IMR-90 (cell line): ENCODE data around the gene ATP6V1G1. TPM values are rescaled to one million over a fixed set of nuclear protein-coding genes. Genes with fewer than 3 reads are reported as not detected.

ENCODE experiments used
- ATAC-seq: fragments of 200-7000 bp; cut with Tn5 transposase; 2 replicates; pipeline ENCODE4 v1.9.1; 2020; ENCODE audit warnings: low read depth, mild to moderate bottlenecking, moderate library complexity
- BruUV-seq: library from RNA; stranded (reverse); fragments of 400-500 nt; replicated peaks from 2 replicates; lab custom pipeline; 2021; lab: Mats Ljungman, UMichigan
- CTCF ChIA-PET: fragments of 300-600 bp; formaldehyde crosslinking; extraction: SDS; loops from one replicate; lab custom pipeline; 2021; ENCODE audit warnings: antibody characterized with exemption; lab: Yijun Ruan, JAX
- POLR2A ChIA-PET: fragments of 300-600 bp; sonication (Branson Sonifier 250); formaldehyde crosslinking; loops from one replicate; lab custom pipeline; 2022; ENCODE audit warnings: antibody characterized with exemption; ENCODE audit not compliant: unreplicated experiment; lab: Charles Lee
- DNase-seq: peaks from one replicate; pipeline ENCODE4 v3.0.0; 2013
- H2AFZ ChIP-seq: replicated peaks from 2 replicates; pipeline ENCODE3; 2013; ENCODE audit warnings: low read length, mild to moderate bottlenecking; ENCODE audit not compliant: poor library complexity
- H2AK5ac ChIP-seq: 2 replicates; pipeline ENCODE4 v1.6.1; 2013; ENCODE audit warnings: low read depth, low read length, inconsistent platforms
- H2AK9ac ChIP-seq: replicated peaks from 2 replicates; pipeline ENCODE3; 2013; ENCODE audit warnings: mild to moderate bottlenecking, low read depth, low read length, moderate library complexity; ENCODE audit not compliant: poor library complexity
- H2BK120ac ChIP-seq: 2 replicates; pipeline ENCODE4 v1.6.1; 2013; ENCODE audit warnings: low read depth, low read length, inconsistent platforms
- H2BK15ac ChIP-seq: 3 replicates; pipeline ENCODE4 v1.6.1; 2013; ENCODE audit warnings: low read depth, low read length, inconsistent platforms
- H2BK20ac ChIP-seq: 2 replicates; pipeline ENCODE4 v1.6.1; 2013; ENCODE audit warnings: low read depth, mild to moderate bottlenecking, inconsistent platforms, low read length, moderate library complexity
- H2BK5ac ChIP-seq: 2 replicates; pipeline ENCODE4 v1.6.1; 2013; ENCODE audit warnings: mild to moderate bottlenecking, low read depth, low read length, inconsistent platforms; ENCODE audit not compliant: poor library complexity, severe bottlenecking
- H3K14ac ChIP-seq: replicated peaks from 2 replicates; pipeline ENCODE4 v1.6.1; 2013; ENCODE audit warnings: low read depth, low read length, inconsistent platforms
- H3K18ac ChIP-seq: 2 replicates; pipeline ENCODE4 v1.6.1; 2013; ENCODE audit warnings: low read depth, low read length, control low read depth
- H3K23ac ChIP-seq: 2 replicates; pipeline ENCODE4 v1.6.1; 2013; ENCODE audit warnings: low read depth, low read length, inconsistent platforms
- H3K27ac ChIP-seq: 2 replicates; pipeline ENCODE4 v1.5.1; 2013; ENCODE audit warnings: mild to moderate bottlenecking, control low read depth, low read length; ENCODE audit not compliant: insufficient read depth
- H3K27me3 ChIP-seq: 2 replicates; pipeline ENCODE4 v1.6.1; 2013; ENCODE audit warnings: low read length; ENCODE audit not compliant: control insufficient read depth, insufficient read depth
- H3K36me3 ChIP-seq: 2 replicates; pipeline ENCODE4 v1.6.1; 2013; ENCODE audit warnings: low read length, mixed read lengths; ENCODE audit not compliant: control insufficient read depth, insufficient read depth
- H3K4ac ChIP-seq: 2 replicates; pipeline ENCODE4 v1.6.1; 2013; ENCODE audit warnings: low read depth, low read length, inconsistent platforms
- H3K4me1 ChIP-seq: 2 replicates; pipeline ENCODE4 v1.6.1; 2013; ENCODE audit warnings: low read length, mixed read lengths; ENCODE audit not compliant: control insufficient read depth, insufficient read depth
- H3K4me2 ChIP-seq: 2 replicates; pipeline ENCODE4 v1.6.1; 2013; ENCODE audit warnings: low read depth, mild to moderate bottlenecking, control low read depth, low read length, moderate library complexity
- H3K4me3 ChIP-seq: 2 replicates; pipeline ENCODE4 v1.5.1; 2013; ENCODE audit warnings: low read depth, mild to moderate bottlenecking, control low read depth, low read length, moderate library complexity; ENCODE audit not compliant: insufficient read depth
- H3K56ac ChIP-seq: 2 replicates; pipeline ENCODE4 v1.6.1; 2013; ENCODE audit warnings: low read length, inconsistent platforms; ENCODE audit not compliant: insufficient read depth; ENCODE audit errors: extremely low read depth
- H3K79me1 ChIP-seq, 2 experiments: 2 replicates each; pipeline ENCODE4 v1.6.1; 2013; ENCODE audit warnings: low read length in 2 of 2, inconsistent platforms in 1 of 2, low read depth in 1 of 2
- H3K9ac ChIP-seq: 2 replicates; pipeline ENCODE4 v1.6.1; 2013; ENCODE audit warnings: low read depth, low read length, control low read depth
- H3K9me1 ChIP-seq: 2 replicates; pipeline ENCODE4 v1.6.1; 2013; ENCODE audit warnings: low read length, inconsistent platforms; ENCODE audit not compliant: insufficient read depth
- H3K9me3 ChIP-seq: 2 replicates; pipeline ENCODE4 v1.6.1; 2013; ENCODE audit warnings: low read length; ENCODE audit not compliant: control insufficient read depth, insufficient read depth
- H4K20me1 ChIP-seq: 2 replicates; pipeline ENCODE4 v1.6.1; 2013; ENCODE audit warnings: low read length, inconsistent platforms; ENCODE audit not compliant: insufficient read depth
- H4K5ac ChIP-seq: 2 replicates; pipeline ENCODE4 v1.6.1; 2013; ENCODE audit warnings: mild to moderate bottlenecking, low read depth, low read length, control low read depth
- H4K8ac ChIP-seq, 2 experiments: 2 replicates each; pipeline ENCODE4 v1.6.1; 2013; ENCODE audit warnings: low read depth in 2 of 2, low read length in 2 of 2, control low read depth in 1 of 2, inconsistent platforms in 1 of 2
- H4K91ac ChIP-seq: 2 replicates; pipeline ENCODE4 v1.6.1; 2013; ENCODE audit warnings: low read depth, low read length, inconsistent platforms; ENCODE audit not compliant: insufficient read depth
- CHD1 ChIP-seq: IDR thresholded peaks from 2 replicates; pipeline ENCODE4 v1.6.1; 2012; ENCODE audit warnings: low read depth, low read length, improper control_type of control experiment
- CTCF ChIP-seq: conservative IDR thresholded peaks from 2 replicates; pipeline ENCODE4 v1.5.1; 2012; ENCODE audit warnings: mild to moderate bottlenecking, low read depth, low read length, improper control_type of control experiment
- FOS ChIP-seq: fragments of 150-350 bp; IDR thresholded peaks from 2 replicates; pipeline ENCODE4 v1.6.1; 2016; ENCODE audit warnings: low read depth, low read length
- NFE2L2 ChIP-seq: fragments of 150-350 bp; IDR thresholded peaks from 2 replicates; pipeline ENCODE4 v1.6.1; 2016; ENCODE audit warnings: low read depth, mild to moderate bottlenecking, low read length
- POLR2A ChIP-seq: IDR thresholded peaks from 2 replicates; pipeline ENCODE4 v1.6.1; 2012; ENCODE audit warnings: mild to moderate bottlenecking, low read depth, low read length
- RCOR1 ChIP-seq: IDR thresholded peaks from 2 replicates; pipeline ENCODE4 v1.6.1; 2012; ENCODE audit warnings: mild to moderate bottlenecking, low read length, improper control_type of control experiment; ENCODE audit not compliant: insufficient replicate concordance
- WGBS, 2 experiments: methylation state at CpG; one replicate each; pipeline versions ENCODE4 v1.1.5 to v1.1.7; 2013; ENCODE audit warnings: missing lambda C conversion rate in 2 of 2; ENCODE audit not compliant: insufficient read length in 1 of 2; ENCODE audit errors: extremely low coverage in 2 of 2; 5-methylcytosine and 5-hydroxymethylcytosine counted together
- dilution Hi-C: fragments of 300-500 bp; cut with HindIII; formaldehyde crosslinking; loops from one replicate; pipeline ENCODE4 v1.14.3; 2018; ENCODE audit warnings: low sequenced_read_pairs; ENCODE audit not compliant: unreplicated experiment
- in situ Hi-C: fragments of 300-500 bp; cut with MboI; formaldehyde crosslinking; loops from 3 replicates; pipeline ENCODE4 v1.14.3; 2019; ENCODE audit warnings: low sequenced_read_pairs, inconsistent platforms, mixed read lengths
- intact Hi-C: fragments of 100-400 bp; cut with micrococcal nuclease; formaldehyde crosslinking; loops from 2 replicates; pipeline ENCODE4 v1.10.0; 2022
- polyA plus RNA-seq, 3 experiments: library from polyadenylated mRNA; depleted of rRNA; stranded (reverse); fragments of >200 nt; gene quantifications; 2 replicates each; pipeline ENCODE4 v1.2.3, GENCODE V29; 2012; ENCODE audit warnings: low replicate concordance in 1 of 3
- total RNA-seq: library from RNA; depleted of rRNA; stranded (reverse); fragments of >200 nt; gene quantifications from 2 replicates; pipeline ENCODE4 v1.2.3, GENCODE V29; 2012
- TF ChIP-seq, protein P1 (sequence below): fragments of 150-350 bp; IDR thresholded peaks from 2 replicates; pipeline ENCODE4 v1.6.1; 2016; ENCODE audit warnings: low read depth, mild to moderate bottlenecking, low read length, moderate library complexity, borderline replicate concordance

The ATP6V1G1 gene
- total and polyA plus RNA-seq, 2 of the 4 experiments (the other 2 are of a cell fraction): 52.0 to 70.9 TPM

GRCh38 chr9:114606068-114606467 is 18.5 kb downstream of the ATP6V1G1 start:
- TF ChIP-seq FOS (no peak), POLR2A (no peak), NFE2L2 (no peak), RCOR1 (no peak), CTCF (no peak), CHD1 (no peak)
- TF ChIP-seq, protein P1, sequence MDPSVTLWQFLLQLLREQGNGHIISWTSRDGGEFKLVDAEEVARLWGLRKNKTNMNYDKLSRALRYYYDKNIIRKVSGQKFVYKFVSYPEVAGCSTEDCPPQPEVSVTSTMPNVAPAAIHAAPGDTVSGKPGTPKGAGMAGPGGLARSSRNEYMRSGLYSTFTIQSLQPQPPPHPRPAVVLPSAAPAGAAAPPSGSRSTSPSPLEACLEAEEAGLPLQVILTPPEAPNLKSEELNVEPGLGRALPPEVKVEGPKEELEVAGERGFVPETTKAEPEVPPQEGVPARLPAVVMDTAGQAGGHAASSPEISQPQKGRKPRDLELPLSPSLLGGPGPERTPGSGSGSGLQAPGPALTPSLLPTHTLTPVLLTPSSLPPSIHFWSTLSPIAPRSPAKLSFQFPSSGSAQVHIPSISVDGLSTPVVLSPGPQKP: no peak
- Histone ChIP-seq H3K14ac (no peak overlapping the region), H4K91ac (no peak overlapping the region), H3K4ac (no peak overlapping the region), H2BK120ac (no peak overlapping the region), H3K56ac (no peak overlapping the region), H2AK5ac (no peak overlapping the region), H3K9me1 (no peaks in the 10 kb centered on the region), H4K5ac (no peak overlapping the region), H2AK9ac (no peak overlapping the region), H3K4me1 (peaks cover 5% of the 10 kb centered on the region; the same call in 1 of the 2 replicates), H3K9ac (no peak overlapping the region), H3K4me2 (no peak overlapping the region), H2BK15ac (no peak overlapping the region), H3K27me3 (no peaks in the 10 kb centered on the region), H3K36me3 (no peaks in the 10 kb centered on the region; the same call in 1 of the 2 replicates), H4K20me1 (no peaks in the 10 kb centered on the region), H2AFZ (peak overlapping the region; percentile 8), H3K4me3 (no peak overlapping the region), H3K79me1 (peaks cover 3 to 7% of the 10 kb centered on the region in 2 experiments; a peak in 2 of 4 replicates), H3K9me3 (peaks cover 2% of the 10 kb centered on the region), H3K27ac (no peak overlapping the region), H2BK20ac (no peak overlapping the region), H4K8ac (no peak overlapping the region), H2BK5ac (no peak overlapping the region), H3K18ac (no peak overlapping the region), H3K23ac (no peak overlapping the region)
- CTCF ChIA-PET: no interaction called here
- ATAC-seq (no peak), DNase-seq (no peak)
- POLR2A ChIA-PET: interaction anchor here (0.5 to 0.6 kb wide), 2 partner anchors 8 to 47 kb away, joined by 3 to 4 read pairs; no protein-coding TSS in a partner anchor
- BruUV-seq: no TSS peak
- 88% methylated on average over 3 of the region's 7 CpGs; no CpG with 5 or more reads in 1 of the 2 experiments for WGBS, 2 experiments
- intact Hi-C loops (no loop called here), in situ Hi-C loops (no loop called here), dilution Hi-C loops (no loop called here)
